HG02884 (cell line): Measurements from ENCODE around the gene SMPD3.

Experiments
- ATAC-seq: cut with Tn5 transposase; IDR thresholded peaks from one replicate; pipeline ENCODE4 v1.9.1; 2021; ENCODE audit warnings: mild to moderate bottlenecking, moderate library complexity; ENCODE audit not compliant: unreplicated experiment

The SMPD3 gene

GRCh38 chr16:68343137-68343536 lies 105.2 kb downstream of the SMPD3 start:
- no peak for ATAC-seq

- ATAC-seq: no peak
Measured at GRCh38 chr16:68342620-68343019, 105.7 kb downstream of the SMPD3 start.

- ATAC-seq: no peak
Measured at GRCh38 chr16:68339214-68339613, 109.1 kb downstream of the SMPD3 start.

GRCh38 chr16:68338326-68339119 lies 109.8 kb downstream of the SMPD3 start:
- ATAC-seq: no peak

GRCh38 chr16:68335175-68335574 lies 113.1 kb downstream of the SMPD3 start:
- no peak for ATAC-seq

- no peak for ATAC-seq
Measured at GRCh38 chr16:68332411-68333121, 115.7 kb downstream of the SMPD3 start.

- ATAC-seq: no peak
Measured at GRCh38 chr16:68331879-68332410, 116.4 kb downstream of the SMPD3 start.

GRCh38 chr16:68328860-68329390 lies 119.4 kb downstream of the SMPD3 start:
- ATAC-seq: no peak

- no peak for ATAC-seq
Measured at GRCh38 chr16:68328151-68328859, 120.0 kb downstream of the SMPD3 start.

- no peak for ATAC-seq
Measured at GRCh38 chr16:68324780-68325357, 123.4 kb downstream of the SMPD3 start.

- ATAC-seq: no peak
Measured at GRCh38 chr16:68324336-68324735, 124.0 kb downstream of the SMPD3 start.

GRCh38 chr16:68319185-68319908 lies 129.0 kb downstream of the SMPD3 start:
- peak; percentile 50 for ATAC-seq

- no peak for ATAC-seq
Measured at GRCh38 chr16:68313116-68313515, 135.2 kb downstream of the SMPD3 start.

GRCh38 chr16:68310774-68311511 lies 137.4 kb downstream of the SMPD3 start, which contains the start of the genes PRMT7 and SLC7A6OS:
TSS of gene PRMT7 (plus strand) at chr16:68311019. CDS start at chr16:68315980, 4,961 bp downstream.
TSS of gene SLC7A6OS (minus strand) at chr16:68310946. CDS start at chr16:68310926, 20 bp downstream.
- peak; percentile 92 for ATAC-seq

- no peak for ATAC-seq
Measured at GRCh38 chr16:68310437-68310773, 137.9 kb downstream of the SMPD3 start.

GRCh38 chr16:68309799-68310198 lies 138.5 kb downstream of the SMPD3 start:
- ATAC-seq: no peak
